SK-N-MC (cell line): Measurements from ENCODE around the gene ARL4D.

Source experiments
- EZH2 ChIP-seq: fragments of 200-600 bp; sonication (generic); IDR thresholded peaks from one replicate; pipeline ENCODE4 v1.6.1; 2017; ENCODE audit warnings: antibody characterized with exemption
- FOXP2 ChIP-seq: optimal IDR thresholded peaks from 2 replicates; pipeline ENCODE3; 2011; ENCODE audit warnings: mild to moderate bottlenecking, moderate library complexity; ENCODE audit not compliant: insufficient read depth; ENCODE audit errors: extremely low read length, control extremely low read depth
- POLR2AphosphoS5 ChIP-seq: IDR thresholded peaks from 2 replicates; pipeline ENCODE4 v1.6.1; 2012; ENCODE audit warnings: mild to moderate bottlenecking, low read depth, low read length, borderline replicate concordance

- no peak for TF ChIP-seq EZH2
- TF ChIP-seq POLR2AphosphoS5 = no peak
- no peak for TF ChIP-seq FOXP2
Measured at GRCh38 chr17:43360376-43360738, 38.4 kb upstream of the ARL4D start.
